GM21526 (cell line): ENCODE results near the gene UNKL.

ENCODE experiments used
- ATAC-seq: cut with Tn5 transposase; IDR thresholded peaks from one replicate; pipeline ENCODE4 v1.9.1; 2021; ENCODE audit warnings: moderate library complexity; ENCODE audit not compliant: unreplicated experiment, low FRiP score

UNKL gene

DNA sequence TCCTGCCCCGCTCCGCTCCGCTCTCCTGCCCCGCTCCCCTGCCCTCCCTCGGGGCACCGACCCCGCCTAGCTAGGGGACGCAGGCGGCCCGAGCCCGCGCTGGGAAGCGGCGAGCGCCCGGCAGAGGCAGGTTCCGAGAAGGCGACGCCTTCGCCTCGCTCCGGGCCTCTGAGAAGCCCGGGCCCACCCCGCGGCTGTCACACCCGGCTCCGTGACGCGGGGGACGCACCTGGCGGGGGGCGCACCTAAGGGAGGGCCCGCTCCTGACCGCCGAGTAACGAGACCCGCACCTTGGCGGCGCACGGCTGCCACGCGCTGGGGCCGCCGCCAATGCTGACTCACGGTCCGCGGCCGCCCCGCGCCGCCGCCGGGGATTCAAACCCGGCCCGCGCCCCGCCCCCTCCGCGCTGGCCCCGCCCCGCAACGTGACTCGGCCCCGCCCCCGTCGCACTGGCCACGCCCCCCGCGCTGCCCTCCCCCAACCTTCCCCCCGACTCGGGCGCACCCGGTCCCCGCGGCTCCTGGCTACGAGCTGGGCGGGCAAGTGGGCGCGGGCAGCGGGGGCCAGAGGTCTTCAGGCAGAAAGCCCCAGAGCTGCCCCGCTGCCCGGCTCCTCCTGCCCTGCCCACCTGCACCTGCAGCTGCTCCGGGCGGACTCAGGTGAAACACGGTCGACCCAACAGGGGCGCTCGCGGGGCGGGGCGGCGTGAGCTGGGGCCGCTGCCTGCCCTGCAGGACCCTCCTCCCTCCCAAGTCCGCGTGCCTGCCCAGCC, 35.0 kb downstream of the UNKL start:
- no peak for ATAC-seq

DNA sequence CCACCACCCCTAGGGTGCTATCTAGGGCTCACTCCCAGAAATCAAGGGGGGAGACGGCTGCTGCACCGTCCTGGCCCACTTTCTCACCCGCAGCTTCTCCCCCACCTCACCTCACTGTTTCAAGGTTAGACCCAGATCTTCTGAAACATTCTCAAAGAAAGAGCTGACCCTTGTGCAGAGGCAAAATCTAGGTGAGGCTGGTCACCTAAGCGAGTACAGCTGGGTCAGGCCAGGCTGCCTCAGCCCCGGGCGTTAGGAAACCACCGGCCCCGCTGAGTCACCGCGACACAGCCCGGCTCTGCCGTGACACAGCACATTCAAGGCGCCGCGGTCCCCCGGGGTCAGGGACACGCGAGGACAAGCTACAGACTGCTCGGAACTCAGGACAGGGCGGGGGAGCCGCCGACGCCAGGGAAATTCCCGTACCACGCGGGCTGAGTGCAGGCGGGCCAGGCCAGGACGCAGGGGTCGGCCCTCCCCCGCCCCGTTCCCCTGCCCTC, 35.6 kb downstream of the UNKL start:
- ATAC-seq = no peak

DNA sequence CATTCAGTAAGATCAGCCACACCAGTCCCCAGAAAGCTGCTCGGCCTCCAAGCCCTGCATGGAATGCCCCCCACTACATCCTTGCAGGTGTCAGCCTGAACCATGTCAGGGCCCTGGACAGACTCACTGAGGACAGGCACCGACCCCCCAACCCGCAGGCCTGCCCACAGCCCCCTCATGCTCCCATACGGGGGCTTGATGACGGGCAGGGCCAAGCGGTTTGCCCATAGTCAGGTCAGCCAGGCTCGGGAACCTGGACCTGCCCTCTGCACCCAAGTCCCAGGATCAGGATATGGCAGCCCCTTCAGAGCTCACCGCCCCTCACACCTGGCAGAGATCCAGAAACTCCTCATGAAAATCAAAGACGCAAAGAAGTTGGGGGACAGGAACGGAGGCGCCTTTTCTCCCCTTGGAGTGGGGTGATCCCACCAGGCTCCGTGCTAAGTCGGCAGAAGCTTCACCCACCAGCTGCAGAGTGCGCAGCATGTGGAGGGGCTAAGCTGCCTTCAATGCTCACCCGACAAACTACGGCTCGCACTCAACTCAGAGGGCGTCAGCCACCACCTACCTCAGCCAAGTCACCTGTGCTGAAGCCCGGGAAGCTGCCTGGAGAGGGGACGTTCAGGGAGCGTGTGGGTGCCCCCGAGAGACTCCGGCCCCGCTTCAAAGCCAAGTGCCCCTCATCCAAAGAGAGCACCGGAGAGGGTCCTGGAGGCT, 36.3 kb downstream of the UNKL start:
- no peak for ATAC-seq

DNA sequence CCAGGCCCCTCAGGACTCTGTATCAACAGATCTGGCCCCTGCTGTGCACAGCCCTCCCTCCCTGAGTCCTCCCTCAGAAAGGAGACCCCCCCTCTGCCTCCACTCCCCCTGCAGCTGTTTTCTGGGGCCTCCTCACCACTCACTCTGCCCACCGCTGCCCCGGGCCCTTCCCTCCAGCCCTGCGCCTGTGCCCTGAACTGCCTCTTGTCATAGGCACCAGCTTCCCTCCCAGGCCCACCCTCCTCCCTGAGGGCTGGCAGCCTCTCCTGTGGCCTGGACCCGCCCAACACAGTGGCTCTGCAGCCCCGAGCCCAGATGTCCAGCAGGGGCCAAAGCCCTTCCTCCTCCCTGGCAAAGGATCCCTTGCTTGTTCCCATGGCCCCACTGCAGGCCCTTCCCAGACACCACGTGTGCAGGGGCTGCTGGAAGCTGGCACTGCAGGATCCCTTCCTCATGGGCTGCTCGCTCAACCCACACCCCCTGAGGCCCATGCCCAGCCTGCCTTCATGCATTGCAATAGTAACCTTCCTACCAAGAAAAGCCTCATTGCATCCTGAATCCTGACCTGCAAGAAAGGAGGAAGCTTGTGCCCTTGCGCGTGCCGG, 37.0 kb downstream of the UNKL start:
- ATAC-seq = no peak

DNA sequence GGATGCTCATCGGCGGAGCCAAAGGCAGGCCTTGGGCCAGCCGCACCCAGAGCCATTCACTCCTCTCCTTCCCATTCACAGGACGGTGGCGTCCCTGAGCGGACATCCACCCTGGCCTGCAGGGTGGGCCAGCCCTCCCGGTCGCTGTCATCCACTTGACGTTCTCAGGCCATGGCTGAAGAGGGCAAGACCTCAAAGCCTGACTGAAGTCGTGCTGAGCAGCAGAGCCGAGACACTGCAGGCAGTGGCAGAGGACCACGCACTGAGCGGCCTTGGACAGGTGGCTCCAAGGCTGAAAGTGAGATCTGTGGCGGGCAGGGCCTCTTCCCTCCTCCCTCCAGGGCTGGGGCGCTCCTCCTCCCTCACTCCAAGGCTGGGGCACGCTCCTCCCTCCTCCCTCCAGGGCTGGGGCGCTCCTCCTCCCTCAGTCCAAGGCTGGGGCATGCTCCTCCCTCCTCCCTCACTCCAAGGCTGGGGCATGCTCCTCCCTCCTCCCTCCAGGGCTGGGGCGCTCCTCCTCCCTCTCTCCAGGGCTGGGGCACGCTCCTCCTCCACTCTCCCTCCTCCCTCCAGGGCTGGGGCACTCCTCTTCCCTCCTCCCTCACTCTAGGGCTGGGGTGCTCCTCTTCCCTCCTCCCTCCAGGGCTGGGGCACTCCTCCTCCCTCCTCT, 38.6 kb downstream of the UNKL start:
- no peak for ATAC-seq

DNA sequence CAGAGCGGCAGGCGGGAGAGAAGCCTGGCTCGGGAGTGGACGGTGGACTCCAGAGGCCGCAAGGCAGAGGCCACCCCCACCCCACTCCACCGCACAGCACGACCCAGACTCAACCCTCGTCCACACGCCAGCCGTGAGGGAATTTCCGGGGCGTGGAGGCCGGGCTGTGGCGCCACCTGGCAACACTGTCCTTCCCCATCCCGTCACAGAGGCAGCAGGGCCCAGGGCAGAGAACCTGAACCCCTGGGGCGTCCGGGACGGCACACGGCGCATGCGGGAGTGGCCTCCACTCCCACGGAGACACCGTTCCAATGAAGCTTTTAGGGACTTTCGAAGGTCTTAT, 39.2 kb downstream of the UNKL start:
- ATAC-seq = no peak

DNA sequence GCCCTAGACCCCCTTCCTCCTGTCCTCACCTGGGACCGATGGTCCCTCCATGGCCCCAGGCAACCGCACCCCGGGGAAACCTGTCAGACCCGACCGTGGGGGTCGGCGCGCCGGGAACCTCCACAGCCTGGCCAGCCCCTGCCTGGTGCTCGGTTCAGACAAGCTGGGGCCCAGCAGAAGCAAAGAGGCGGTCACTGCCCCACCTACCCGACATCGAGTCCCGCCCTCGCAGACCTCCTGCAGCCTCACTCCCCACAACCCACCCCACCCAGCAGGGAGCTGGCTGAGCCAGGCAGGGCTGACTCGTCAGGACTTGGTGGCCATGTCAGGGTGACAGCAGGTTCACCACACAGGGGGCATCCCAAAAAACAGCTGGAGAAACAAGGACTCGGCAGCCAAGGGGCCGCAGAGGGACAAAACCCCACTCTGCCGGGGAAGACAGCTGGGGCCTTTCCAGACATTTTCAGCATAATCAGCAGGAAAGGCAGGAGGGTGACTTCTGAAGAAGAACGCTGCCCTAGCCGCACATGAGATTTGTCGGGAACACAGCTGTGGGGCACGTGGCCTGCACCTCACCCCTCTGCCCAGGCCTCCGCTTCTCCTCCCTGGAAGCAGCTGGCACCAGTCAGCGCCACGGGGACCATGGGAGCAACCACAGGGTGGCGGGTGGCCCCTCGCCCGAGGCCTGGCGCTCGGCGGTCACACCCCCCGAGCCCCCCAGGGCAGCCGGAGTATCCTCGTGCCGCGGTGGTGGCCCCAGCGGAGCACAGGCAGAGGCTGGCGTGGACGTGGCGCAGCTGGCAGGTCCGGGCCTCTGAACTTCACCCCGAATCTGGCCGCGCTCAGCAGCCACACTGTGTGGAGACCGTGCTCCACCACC, 39.8 kb downstream of the UNKL start:
- ATAC-seq = no peak

DNA sequence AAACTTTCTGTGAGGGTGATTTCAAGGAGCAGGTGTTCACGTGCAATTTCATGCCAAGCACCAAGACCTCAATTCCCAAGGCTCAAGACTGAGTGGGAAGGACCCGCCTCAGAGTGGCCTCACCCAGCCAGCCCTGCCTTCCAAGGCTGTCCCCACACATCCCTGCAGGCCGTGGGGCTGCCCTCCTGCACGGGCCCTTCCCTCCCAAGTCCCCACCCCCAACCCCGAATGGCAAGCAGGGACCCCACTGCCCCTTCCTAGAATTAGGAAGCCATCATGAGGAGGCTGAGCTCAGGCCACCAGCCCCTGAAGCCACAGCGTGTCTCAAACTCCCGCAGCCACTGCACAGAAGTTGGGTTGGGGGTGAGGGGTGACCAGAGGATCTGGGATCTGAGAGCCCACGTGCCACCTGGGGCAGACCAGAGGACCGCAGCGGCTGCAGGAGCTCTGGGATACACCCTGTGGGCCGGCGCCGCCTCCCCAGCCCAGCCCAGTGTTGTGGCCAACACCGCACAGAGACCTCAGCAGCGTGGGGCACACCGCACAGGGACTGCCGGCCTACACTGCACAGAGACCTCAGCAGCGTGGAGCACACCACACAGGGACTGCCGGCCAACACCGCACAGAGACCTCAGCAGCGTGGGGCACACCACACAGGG, 42.1 kb downstream of the UNKL start:
- ATAC-seq = no peak

DNA sequence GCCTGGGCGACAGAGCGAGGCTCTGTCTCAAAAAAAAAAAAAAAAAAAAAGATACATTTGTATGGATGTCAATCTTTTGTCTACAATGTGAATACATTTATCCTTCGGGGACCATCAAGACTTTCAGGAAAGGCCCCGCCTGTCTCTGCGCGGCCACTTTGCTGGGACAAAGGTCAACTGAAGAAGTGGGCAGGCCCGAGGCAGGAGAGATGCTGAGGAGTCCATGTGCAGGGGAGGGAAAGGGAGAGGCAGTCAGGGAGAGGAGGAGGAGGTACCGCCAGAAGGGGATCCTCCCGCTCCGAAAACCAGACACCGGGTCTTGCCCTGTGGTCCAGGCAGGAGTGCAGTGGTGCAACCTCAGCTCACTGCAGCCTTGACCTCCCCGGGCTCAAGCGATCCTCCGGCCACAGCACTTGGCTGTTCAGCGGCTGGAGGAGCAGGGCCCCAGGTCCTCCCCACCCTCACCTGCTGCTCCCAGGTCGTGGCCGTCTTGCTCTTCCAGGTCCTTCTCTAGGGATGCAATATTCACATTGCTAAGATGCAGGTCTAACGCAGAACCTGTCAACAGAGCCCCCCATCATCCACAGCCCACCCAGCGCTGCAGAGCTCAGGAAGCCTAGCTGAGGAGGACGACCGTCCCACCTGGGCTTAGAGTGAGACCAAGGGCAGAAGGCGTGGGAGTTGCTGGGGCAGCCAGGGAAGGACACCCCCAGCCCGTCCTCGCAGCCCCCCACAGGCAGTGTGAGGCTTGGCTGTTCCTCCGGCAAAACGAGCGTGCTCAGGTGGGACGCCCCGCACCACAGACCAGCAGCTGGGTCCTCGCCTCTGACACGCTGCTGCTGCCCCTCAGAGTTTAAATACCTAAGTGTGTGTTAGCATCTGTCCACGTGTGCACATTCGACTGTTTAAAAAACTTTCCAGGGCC, 43.2 kb downstream of the UNKL start:
- no peak for ATAC-seq

DNA sequence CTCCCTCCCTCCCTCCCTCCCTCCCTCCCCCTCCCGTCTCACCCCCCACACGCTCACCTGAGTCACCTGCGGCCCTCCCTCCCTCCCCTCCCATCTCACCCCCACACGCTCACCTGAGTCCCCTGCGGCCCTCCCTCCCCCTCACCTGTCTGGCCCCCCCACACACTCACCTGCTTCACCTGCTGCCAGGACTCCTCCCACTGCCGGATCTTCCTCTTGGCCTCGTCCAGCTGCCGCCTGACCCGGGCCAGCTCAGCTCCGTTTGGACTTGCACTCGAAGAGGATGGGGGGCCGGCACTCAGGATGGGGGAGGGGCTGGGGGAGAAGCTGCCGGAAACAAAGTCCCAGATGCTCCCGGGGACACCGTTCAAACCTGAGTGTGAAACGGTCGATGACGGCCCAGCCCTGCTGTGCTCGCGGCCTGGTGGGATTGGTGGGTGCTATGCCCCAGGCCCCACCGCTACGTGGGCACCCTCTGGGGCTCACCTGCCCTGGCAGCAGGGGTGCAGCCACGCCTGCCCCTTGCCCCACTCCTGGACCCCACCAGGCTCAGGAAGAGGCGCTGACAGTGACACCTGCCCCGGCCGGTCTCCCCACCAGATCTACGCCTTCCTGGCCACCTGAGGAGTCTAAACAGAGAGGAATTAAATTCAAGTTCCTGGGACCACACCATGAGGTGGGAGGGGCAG, 46.9 kb downstream of the UNKL start:
- ATAC-seq = no peak

DNA sequence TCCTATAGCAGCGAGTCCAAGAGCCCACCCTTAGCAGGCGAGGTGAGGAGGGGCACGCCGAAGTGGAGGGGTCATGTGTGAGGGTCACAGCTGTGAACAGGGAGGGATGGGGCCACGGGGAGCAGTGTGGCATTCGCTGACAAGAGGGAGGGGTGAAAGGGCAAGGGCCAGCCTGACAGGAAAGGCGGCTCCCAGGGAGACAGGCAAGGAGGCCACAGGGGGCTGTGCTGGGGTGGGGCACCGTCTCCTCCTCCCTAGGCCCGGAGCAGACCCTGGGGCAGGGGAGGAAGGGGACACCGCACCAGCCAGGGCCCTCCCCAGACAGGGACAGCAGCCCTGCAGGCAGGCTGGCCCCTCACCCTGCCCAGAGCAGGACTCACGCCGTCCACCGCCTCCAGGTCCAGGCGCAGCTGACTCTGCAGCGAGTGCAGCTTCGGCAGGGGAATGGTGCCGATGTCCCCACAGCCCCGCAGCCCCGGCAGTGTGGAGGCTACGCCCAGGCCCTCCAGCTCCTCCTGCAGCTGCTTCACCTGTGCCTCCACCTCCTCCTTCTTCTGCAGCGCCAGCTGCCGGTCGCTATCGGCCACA, 47.7 kb downstream of the UNKL start:
- no peak for ATAC-seq

DNA sequence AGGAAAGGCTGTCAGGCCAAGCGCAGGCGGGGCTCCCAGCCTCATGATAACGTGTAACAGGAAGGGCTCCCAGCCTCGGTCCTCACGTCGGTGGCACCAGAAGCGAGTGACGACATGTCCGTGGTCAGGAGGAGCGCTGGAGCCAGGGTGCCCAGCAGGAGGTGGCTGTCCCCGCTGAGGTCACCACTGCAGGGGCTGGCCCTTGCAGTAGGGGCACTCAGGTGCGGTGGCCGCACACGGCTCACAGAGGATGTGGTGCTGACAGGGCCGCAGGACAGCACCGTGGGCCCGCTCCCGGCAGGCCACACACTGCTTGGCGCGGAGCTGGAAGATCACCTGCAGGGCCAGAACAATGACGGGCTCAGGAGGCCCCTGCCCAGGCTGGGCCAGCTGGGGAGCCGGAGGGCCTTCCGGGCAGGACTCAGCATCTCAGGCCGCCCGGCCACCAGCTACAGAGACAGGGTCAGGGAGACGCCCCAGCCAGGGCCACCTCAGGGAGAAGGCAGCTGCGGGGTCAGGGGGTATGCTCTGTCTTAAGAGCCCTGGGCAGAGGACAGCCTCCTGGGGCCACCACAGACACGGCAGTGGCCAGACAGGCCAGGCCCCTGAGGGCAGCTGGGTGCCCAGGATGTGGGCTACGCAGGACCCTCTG, 48.3 kb downstream of the UNKL start:
- no peak for ATAC-seq

DNA sequence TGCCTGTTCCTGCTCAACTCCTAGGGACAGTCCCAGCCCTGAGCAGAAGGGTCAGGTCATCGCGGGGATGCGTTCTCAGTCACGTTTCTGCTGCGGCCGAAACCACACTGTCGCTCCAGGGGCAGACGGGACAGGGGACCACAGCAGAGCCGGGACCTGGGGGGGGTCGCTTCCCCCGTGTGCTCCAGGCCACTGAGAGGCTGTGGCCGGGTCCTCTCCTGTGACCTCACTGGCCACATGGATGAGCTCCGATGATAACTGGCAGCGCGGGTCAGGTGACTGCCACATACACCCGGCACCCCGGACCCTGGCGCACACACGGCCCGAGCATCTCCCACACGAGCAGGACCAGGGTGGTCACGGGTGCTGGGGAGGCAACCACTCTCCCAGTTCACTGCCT, 50.0 kb downstream of the UNKL start:
- ATAC-seq = no peak

DNA sequence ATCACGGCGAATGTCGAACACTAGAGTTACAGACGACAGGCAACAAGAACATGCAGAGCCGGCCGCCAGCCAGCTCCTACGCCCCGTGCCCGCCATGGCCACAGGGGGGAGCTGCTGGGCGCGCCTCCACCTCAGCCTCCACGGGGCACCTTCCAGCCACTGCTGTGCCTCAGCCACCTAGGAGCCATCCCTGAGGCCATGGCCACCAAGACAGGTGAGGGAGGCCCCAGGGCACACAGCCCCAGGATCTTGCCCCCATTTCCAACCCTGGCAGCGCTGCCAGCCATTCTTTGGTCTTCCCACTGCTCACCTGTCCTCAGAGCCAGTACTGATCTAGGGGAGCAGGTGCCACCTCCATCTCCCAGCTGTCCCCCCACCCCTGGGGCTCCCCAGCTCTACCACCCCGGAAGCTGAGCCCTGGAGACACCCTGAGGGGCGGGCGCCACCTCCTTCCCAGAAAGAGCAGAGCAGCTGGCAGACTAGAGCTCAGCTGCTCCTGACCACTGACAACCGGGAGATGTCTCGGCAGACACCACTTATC, 50.9 kb downstream of the UNKL start:
- ATAC-seq = no peak

DNA sequence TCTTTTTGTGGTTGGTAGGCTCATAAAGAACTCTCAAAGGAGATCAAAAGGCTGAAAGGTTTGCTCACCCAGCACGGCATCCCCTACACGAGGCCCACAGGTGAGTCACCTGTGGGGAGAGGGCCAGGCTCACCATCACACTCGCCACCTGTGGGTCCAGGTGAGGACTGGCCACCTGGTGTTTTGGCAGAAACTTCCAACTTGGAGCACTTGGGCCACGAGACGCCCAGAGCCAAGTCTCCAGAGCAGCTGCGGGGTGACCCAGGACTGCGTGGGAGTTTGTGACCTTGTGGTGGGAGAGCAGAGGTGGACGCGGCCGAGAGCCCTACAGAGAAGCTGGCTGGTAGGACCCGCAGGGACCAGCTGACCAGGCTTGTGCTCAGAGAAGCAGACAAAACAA, 51.7 kb downstream of the UNKL start:
- ATAC-seq = no peak

DNA sequence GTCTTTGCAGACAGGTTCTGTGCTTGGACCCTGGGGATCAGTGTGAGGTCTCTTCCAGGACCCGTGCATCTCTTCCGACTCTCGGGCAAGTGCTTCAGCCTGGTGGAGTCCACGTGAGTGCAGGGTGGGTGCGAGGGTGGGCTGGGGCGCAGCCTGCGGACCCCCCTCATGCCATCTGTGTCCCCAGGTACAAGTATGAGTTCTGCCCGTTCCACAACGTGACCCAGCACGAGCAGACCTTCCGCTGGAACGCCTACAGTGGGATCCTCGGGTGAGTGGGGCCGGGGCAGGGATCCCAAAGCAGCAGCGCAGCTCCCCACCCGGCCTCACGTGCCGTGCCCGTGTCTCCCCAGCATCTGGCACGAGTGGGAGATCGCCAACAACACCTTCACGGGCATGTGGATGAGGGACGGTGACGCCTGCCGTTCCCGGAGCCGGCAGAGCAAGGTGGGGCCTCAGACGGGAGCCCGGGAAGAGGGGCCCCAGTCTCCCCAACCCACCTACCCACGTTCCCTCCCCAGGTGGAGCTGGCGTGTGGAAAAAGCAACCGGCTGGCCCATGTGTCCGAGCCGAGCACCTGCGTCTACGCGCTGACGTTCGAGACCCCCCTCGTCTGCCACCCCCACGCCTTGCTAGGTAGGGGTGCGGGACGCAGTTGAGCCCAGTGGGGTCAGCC, 52.7 kb downstream of the UNKL start:
- ATAC-seq = no peak
